Sigmoid colon (tissue), 4 donors: ENCODE data around the gene RELCH.

ENCODE experiments used
- CTCF ChIP-seq, 4 experiments: fragments of 450-650 bp in 3 of 4; fragments of 200-600 bp in 1 of 4; IDR thresholded peaks; one replicate each; pipeline ENCODE4 v1.5.1; 2016 to 2019; ENCODE audit warnings: antibody characterized with exemption in 4 of 4, mild to moderate bottlenecking in 3 of 4, moderate library complexity in 2 of 4
- POLR2AphosphoS5 ChIP-seq, 4 donors: sonication (generic); formaldehyde crosslinking; IDR thresholded peaks; one replicate each; pipeline ENCODE4 v1.6.1; 2017; ENCODE audit warnings: antibody characterized with exemption in 4 of 4

- TF ChIP-seq POLR2AphosphoS5 (IDR thresholded peaks at IDR 0.05) (no peak), CTCF (IDR thresholded peaks at IDR 0.05) (no peak)
Observed at GRCh38 chr18:62187543-62188510, 772 bp downstream of the RELCH start.
